Activated CD4-positive, alpha-beta T cell treated with anti-CD3 and anti-CD28 coated beads for 36 hours (primary cell): ENCODE results near the gene PSMC4. TPM values are rescaled to one million over a fixed set of nuclear protein-coding genes. Genes with fewer than 3 reads are reported as not detected.

Experiments
- ATAC-seq: fragments of 200-7000 bp; cut with Tn5 transposase; one replicate; pipeline ENCODE4 v1.10.0; 2021; ENCODE audit warnings: mild to moderate bottlenecking, moderate library complexity
- CTCF ChIA-PET: fragments of 350-600 bp; sonication (Branson Sonifier 250); formaldehyde crosslinking; loops from one replicate; lab custom pipeline; 2021; ENCODE audit warnings: antibody characterized with exemption; lab: Charles Lee
- POLR2A ChIA-PET: fragments of 350-600 bp; sonication (Branson Sonifier 250); formaldehyde crosslinking; loops from one replicate; lab custom pipeline; 2021; ENCODE audit warnings: antibody characterized with exemption, inconsistent platforms; lab: Charles Lee
- DNase-seq: peaks from one replicate; pipeline ENCODE4 v3.0.0-alpha.2; 2020
- H3K27ac Mint-ChIP-seq: one replicate; pipeline ENCODE4 v1.8.0; 2021; ENCODE audit warnings: mixed read lengths
- H3K27me3 Mint-ChIP-seq: one replicate; pipeline ENCODE4 v1.8.0; 2021; ENCODE audit warnings: mixed read lengths
- H3K36me3 Mint-ChIP-seq: one replicate; pipeline ENCODE4 v1.8.0; 2021; ENCODE audit warnings: low read depth, mixed read lengths
- H3K4me1 Mint-ChIP-seq: one replicate; pipeline ENCODE4 v1.8.0; 2021; ENCODE audit warnings: mixed read lengths
- H3K4me3 Mint-ChIP-seq: one replicate; pipeline ENCODE4 v1.8.0; 2021; ENCODE audit warnings: mild to moderate bottlenecking, moderate library complexity, mixed read lengths
- H3K9me3 Mint-ChIP-seq: one replicate; pipeline ENCODE4 v1.8.0; 2021; ENCODE audit warnings: low read depth, mixed read lengths
- intact Hi-C, 2 experiments: fragments of 100-400 bp; cut with DNase I in 1 of 2; cut with micrococcal nuclease in 1 of 2; formaldehyde crosslinking; loops; one replicate each; pipeline versions ENCODE4 v1.14.2 to v1.15.1; 2022 to 2024; cut with DNase I, micrococcal nuclease
- total RNA-seq, 2 experiments: library from RNA; stranded (reverse); gene quantifications; one replicate each; pipeline ENCODE4 v1.2.3, GENCODE V29; 2021

Gene PSMC4
- 100 to 1,000 TPM; 114 to 140 TPM for total RNA-seq

DNA sequence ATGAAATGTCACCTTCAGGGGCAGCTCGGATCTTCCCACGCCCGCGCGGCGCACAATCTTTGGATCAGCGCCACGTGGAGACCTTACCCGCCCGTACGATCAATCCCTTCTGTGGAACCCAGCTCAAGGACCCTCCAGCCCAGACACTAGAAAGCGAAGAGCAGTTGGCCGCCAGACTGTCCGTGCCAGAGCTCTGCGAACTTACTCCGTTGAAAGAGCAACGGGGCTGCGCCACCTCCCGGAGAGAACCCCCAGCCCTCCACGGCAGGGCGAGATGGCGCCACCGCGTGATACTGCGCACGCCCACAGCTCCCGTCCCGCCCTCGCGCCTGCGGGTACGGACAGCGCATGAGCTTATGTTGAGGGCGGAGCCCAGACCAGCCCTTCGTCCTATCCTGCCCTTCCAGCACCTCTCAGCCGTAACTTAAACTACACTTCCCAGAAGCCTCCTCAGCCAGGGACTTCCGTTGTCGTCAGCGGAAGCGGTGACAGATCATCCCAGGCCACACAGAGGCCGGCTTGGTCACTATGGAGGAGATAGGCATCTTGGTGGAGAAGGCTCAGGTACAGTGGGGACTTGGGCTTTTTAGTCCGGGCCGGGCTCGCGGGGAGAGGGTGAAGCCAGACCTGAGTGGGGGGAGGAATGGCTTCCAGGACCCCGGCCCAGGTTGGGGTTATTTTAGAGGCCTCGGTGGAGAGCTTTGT, at the start of gene PSMC4:
Gene PSMC4, plus strand, starts transcription at position 491 of the 705 bp plus-strand sequence. Its CDS starts 38 bp downstream, at position 529.
- Mint-ChIP-seq H3K27ac (peak within 1 kb of the TSS; percentile 96), H3K27me3 (no peaks in the 10 kb centered on the region), H3K36me3 (peaks cover 56% of the 10 kb centered on the region), H3K4me3 (peak within 1 kb of the TSS; percentile 89), H3K4me1 (peaks cover 47% of the 10 kb centered on the region), H3K9me3 (peaks cover 5% of the 10 kb centered on the region)
- DNase-seq (peak; percentile 99), ATAC-seq (peak; percentile 95)
- intact Hi-C loops: loop anchor here (1.0 to 10.0 kb wide), 14 partner anchors 26 to 828 kb away; partner anchors contain the start of genes ZNF546 (in 2 of the 2), AKT2 (in 1 of the 2), DYRK1B (in 1 of the 2) and EGLN2 (in 1 of the 2)
- CTCF ChIA-PET: interaction anchor here (0.5 to 2.8 kb wide), 38 partner anchors 8 to 420 kb away, joined by 3 to 24 read pairs (median 6); partner anchors contain the start of genes FBL, ZNF546, ZNF780A and ZNF780B
- POLR2A ChIA-PET: interaction anchor here (0.6 to 1.9 kb wide), 19 partner anchors 10 to 455 kb away, joined by 3 to 17 read pairs (median 3); partner anchors contain the start of genes FBL, SERTAD1, ZNF546 and ZNF780A

DNA sequence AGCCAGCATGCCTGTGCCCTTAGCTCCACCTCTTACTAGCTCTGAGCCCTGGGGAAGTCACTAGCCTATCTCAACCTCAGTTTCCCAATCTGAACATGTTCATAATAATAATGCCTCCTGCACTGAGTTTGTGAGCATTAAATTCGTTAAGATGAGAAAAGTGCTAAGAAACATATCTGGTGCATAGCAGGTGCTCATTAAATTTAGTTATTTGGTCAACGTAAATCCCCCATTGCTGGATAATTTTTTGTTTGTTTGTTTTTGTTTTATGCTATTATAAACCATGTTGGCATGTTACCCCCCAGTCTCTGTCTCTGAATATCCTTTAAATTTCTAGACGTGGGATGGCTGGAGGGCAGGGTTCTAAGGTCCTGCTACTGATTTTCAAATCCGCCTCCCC, 47.1 kb upstream of the PSMC4 start:
- CTCF ChIA-PET: no interaction called here
- ATAC-seq: no peak
- intact Hi-C loops: no loop called here

DNA sequence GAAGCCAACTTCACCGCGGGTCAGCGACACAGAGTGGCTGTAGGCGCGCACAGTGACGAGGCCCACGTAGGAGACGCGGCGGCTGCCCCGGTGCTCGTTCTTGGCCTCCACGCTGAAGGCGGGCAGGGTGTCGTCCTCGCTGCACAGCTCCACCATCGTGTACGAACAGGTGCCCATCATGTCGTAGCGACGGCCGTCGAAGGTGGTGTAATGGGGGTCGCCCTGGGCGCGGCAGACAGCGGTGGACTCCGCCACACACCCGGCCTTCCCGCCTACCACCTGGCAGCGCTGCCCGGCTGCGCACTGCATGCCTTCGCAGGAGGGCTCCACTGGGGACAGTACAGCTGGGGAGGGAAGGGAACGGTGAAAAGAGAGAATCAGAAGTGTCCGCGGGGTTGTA, 46.6 kb upstream of the PSMC4 start:
- H3K9me3 Mint-ChIP-seq: no peaks in the 10 kb centered on the region
- peaks cover 9% of the 10 kb centered on the region for H3K36me3 Mint-ChIP-seq
- intact Hi-C loops: no loop called here
- H3K27me3 Mint-ChIP-seq: no peaks in the 10 kb centered on the region
- H3K4me1 Mint-ChIP-seq: peaks cover 16% of the 10 kb centered on the region
- ChIA-PET CTCF (interaction anchor here (2.4 kb wide), 1 partner anchor 46 kb away, joined by 8 read pairs; the partner anchor contains the start of gene PSMC4), POLR2A (no interaction called here)
- DNase-seq (no peak), ATAC-seq (no peak)
- no peak overlapping the region for H3K4me3 Mint-ChIP-seq
- no peak overlapping the region for H3K27ac Mint-ChIP-seq

More for the DNA sequence above, 47.1 kb upstream of the PSMC4 start:
- Mint-ChIP-seq H3K4me3 (no peak overlapping the region), H3K4me1 (peaks cover 16% of the 10 kb centered on the region), H3K36me3 (peaks cover 10% of the 10 kb centered on the region), H3K9me3 (no peaks in the 10 kb centered on the region), H3K27me3 (no peaks in the 10 kb centered on the region), H3K27ac (no peak overlapping the region)
- DNase-seq: no peak
- POLR2A ChIA-PET: no interaction called here

DNA sequence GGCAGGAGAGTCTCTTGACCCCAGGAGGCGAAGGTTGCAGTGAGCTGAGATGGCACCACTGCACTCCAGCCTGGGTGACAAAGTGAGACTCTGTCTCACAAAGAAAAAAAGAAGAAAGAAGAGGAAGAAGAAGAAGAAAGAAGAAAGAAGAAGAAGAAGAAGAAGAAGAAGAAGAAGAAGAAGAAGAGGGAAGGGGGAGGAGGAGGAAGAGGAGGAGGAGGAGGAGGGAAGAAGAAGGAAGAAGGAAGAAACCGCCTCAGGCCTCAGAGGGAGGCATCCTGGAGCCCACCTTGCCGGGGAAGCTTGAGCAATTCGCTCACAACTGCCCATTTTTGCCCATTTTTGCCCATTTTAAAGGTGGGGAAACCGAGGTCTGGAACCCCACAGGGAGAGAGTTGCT, 46.0 kb upstream of the PSMC4 start:
- Mint-ChIP-seq H3K4me3 (no peak overlapping the region), H3K27ac (no peak overlapping the region), H3K4me1 (peaks cover 21% of the 10 kb centered on the region), H3K27me3 (no peaks in the 10 kb centered on the region), H3K36me3 (peaks cover 7% of the 10 kb centered on the region), H3K9me3 (no peaks in the 10 kb centered on the region)
- no peak for DNase-seq
- ChIA-PET CTCF (interaction anchor here (1.0 to 2.4 kb wide), 2 partner anchors 46 to 54 kb away, joined by 3 to 8 read pairs; partner anchors contain the start of gene PSMC4), POLR2A (no interaction called here)
- no peak for ATAC-seq
- intact Hi-C loops: no loop called here

DNA sequence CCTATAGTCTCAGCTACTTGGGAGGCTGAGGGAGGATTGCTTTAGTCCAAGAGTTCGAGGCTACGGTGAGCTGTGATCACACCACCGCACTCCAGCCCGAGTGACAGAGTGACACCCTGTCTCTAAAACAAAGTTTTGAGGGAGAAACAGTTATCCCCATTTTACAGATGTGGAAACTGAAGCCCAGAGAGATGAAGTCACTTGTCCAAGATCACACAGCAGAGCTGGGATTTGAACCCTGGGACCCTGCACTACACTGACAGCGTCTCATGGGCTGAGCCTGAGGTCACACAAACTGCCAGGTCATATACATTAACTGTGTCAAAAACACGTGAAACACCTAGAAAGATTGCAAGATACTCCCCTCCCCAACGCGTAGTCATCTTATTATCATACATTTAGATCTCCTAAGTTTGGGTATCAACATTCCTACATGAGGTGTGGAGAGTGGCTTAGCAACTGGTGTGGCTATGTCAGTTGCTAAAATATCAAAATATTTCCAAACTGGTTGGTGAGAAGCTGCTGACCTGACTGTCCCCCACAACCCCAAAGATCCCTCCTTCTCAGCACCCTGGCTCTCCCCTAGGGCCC, 44.7 kb upstream of the PSMC4 start:
- ATAC-seq (no peak), DNase-seq (no peak)
- H3K27ac Mint-ChIP-seq: peak overlapping the region; percentile 58
- ChIA-PET CTCF (interaction anchor here (1.1 to 2.4 kb wide), 2 partner anchors 42 to 44 kb away, joined by 4 to 8 read pairs; partner anchors contain the start of gene PSMC4), POLR2A (interaction anchor here (0.9 kb wide), 1 partner anchor 44 kb away, joined by 3 read pairs; no protein-coding TSS in a partner anchor)
- no peak overlapping the region for H3K4me3 Mint-ChIP-seq
- intact Hi-C loops: no loop called here
- no peaks in the 10 kb centered on the region for H3K27me3 Mint-ChIP-seq
- no peaks in the 10 kb centered on the region for H3K9me3 Mint-ChIP-seq
- H3K36me3 Mint-ChIP-seq: peaks cover 7% of the 10 kb centered on the region
- peaks cover 24% of the 10 kb centered on the region for H3K4me1 Mint-ChIP-seq

DNA sequence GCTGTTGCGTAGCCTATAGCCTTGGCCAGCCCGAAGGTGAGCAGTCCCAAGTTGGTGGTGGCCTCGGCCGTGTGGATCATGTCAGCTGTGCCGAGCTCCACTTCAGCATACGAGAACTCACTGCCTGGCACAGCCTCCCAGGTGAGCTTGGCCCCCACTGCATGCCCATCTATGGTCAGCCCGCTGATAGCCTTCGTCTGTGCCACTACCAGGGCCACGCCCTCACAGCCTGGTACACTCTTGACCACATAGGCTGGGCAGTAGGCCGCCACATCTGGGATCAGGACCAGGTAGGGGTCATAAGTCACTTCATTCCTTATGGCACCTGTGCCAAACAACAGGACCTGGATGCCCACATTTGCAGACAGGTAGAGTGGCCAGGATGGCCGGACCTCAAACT, 43.9 kb upstream of the PSMC4 start:
- no peak for DNase-seq
- ChIA-PET POLR2A (no interaction called here), CTCF (interaction anchor here (0.7 kb wide), 1 partner anchor 1333 kb away, joined by 3 read pairs; no protein-coding TSS in a partner anchor)
- Mint-ChIP-seq H3K27ac (peak overlapping the region; percentile 37), H3K36me3 (peaks cover 7% of the 10 kb centered on the region), H3K4me1 (peaks cover 24% of the 10 kb centered on the region), H3K9me3 (no peaks in the 10 kb centered on the region), H3K27me3 (no peaks in the 10 kb centered on the region), H3K4me3 (no peak overlapping the region)
- intact Hi-C loops: no loop called here
- ATAC-seq: no peak

DNA sequence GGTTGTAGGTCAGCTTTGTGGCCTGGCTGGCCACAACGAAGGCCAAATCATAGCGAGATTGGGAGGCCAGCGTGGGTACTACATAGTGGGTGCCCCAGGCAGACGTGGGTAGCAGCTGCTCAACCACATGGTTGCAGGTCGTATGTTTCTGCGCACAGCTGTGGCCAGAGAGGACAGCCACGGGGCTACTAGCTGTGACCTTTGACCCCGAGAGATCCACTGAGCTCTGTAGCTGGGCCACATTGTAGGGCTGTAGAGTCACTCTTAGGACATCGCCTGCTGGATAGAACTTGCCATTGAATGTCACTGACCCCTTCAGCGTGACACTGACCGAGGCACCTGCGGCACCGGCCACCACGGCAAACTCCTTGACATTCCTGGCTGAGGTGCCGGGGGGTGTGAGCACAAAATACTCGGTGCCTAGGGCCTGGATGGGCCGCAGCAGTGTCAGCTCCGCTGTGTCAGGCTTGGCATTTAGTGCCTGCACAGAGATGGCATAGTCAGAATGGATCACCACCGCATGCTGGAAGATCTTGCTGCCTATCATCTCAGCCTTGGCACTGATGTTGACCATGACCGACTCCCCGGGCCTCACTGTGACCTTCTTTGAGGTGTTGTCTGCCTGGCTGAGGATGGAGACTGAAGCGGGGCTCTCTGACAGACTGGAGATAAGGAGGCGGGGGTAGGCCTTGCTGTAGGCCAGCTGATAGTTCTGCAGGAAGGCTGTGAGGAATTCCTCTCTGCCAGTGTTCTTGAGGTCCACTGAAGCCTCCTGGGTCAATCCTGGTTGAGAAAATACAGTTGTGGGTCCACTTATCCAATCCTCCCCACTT, 43.2 kb upstream of the PSMC4 start:
- Mint-ChIP-seq H3K36me3 (peaks cover 7% of the 10 kb centered on the region), H3K9me3 (no peaks in the 10 kb centered on the region), H3K27ac (peak overlapping the region; percentile 83), H3K27me3 (no peaks in the 10 kb centered on the region), H3K4me1 (peaks cover 27% of the 10 kb centered on the region), H3K4me3 (no peak overlapping the region)
- ChIA-PET POLR2A (no interaction called here), CTCF (interaction anchor here (0.7 kb wide), 1 partner anchor 1334 kb away, joined by 3 read pairs; no protein-coding TSS in a partner anchor)
- intact Hi-C loops: no loop called here
- DNase-seq: no peak
- peak; percentile 26 for ATAC-seq

DNA sequence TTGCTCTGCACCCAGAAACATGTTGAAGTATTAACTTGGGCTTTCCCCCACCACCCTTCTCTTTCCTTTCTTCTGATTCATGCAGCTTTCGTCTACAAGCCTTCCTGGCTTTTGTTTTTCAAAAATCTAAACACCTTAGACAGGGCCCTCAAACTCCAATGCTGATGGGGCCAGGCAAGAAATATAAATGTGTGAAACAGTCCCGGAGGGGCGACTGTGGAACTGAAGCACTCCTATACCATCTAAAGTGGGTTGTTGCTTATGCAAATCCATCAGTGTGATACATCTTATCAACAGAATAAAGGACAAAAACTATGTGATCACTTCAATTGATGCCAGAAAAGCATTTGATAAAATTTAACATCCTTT, 42.6 kb upstream of the PSMC4 start:
- no peaks in the 10 kb centered on the region for H3K27me3 Mint-ChIP-seq
- no peak for DNase-seq
- peak overlapping the region; percentile 83 for H3K27ac Mint-ChIP-seq

DNA sequence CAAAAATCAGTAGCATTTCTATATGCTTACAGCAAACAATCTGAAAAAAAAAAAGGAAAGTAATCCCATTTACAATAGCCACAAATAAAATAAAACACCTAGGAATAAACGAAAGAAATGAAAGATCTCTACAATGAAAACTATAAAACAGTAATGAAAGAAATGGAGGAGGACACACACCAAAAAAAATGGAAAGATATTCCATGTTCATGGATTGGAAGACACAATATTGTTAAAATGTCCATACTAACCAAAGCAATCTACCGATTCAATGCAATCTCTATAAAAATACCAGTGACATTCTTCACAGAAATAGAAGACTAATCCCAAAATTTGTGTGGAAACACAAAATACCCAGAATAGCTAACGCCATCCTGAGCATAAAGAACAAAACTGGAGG, 41.2 kb upstream of the PSMC4 start:
- ATAC-seq (no peak), DNase-seq (no peak)
- intact Hi-C loops: no loop called here
- POLR2A ChIA-PET: no interaction called here
- CTCF ChIA-PET: interaction anchor here (1.6 kb wide), 2 partner anchors 40 to 41 kb away, joined by 4 to 6 read pairs; partner anchors contain the start of gene PSMC4
- peaks cover 7% of the 10 kb centered on the region for H3K36me3 Mint-ChIP-seq
- no peak overlapping the region for H3K27ac Mint-ChIP-seq
- no peaks in the 10 kb centered on the region for H3K27me3 Mint-ChIP-seq
- peaks cover 40% of the 10 kb centered on the region for H3K4me1 Mint-ChIP-seq
- H3K9me3 Mint-ChIP-seq: no peaks in the 10 kb centered on the region
- H3K4me3 Mint-ChIP-seq: no peak overlapping the region

More for the DNA sequence above, 42.6 kb upstream of the PSMC4 start:
- Mint-ChIP-seq H3K9me3 (no peaks in the 10 kb centered on the region), H3K4me3 (no peak overlapping the region), H3K36me3 (peaks cover 7% of the 10 kb centered on the region), H3K4me1 (peaks cover 30% of the 10 kb centered on the region)
- ChIA-PET CTCF (interaction anchor here (0.9 to 1.6 kb wide), 2 partner anchors 13 to 42 kb away, joined by 3 to 4 read pairs; no protein-coding TSS in a partner anchor), POLR2A (no interaction called here)
- ATAC-seq: peak; percentile 44
- intact Hi-C loops: no loop called here

DNA sequence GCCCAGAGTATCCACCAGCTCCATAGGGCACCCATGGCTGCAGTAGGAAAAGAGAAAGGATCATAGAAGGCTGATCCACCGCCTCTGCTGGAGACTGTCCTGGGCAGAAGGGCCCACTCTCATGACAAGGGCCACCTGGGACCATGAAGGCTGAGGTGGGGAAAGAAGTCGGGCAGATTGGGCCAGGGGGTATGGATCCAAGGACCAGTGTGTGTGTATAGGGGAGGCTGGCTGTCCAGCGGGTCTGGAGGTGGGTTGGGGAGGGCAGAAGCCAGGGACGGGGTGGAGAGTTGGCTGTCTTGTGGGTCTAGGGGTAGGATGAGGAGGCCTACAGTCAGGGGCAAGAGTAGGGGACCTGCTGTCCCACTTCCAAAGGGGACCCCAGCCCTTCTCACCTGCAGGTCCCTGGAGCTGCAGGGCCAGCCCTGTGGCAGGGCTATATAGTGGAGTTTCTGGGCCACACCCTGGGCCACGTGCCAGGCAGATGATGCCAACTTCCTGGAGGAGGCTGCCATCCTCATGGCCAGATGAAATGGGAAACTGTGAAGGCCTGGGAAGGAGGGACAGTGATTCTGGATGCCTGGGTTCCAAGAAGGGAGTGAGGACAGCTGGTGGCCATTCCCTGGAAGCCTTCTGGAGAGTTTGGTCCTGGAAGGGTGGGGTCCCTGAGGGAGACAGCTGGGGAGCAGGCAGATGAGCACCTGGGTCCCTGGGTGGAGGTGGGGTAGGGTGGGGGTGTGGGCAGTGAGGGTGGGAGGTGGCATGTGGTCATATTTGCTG, 36.2 kb upstream of the PSMC4 start, which contains the start of gene FCGBP:
Gene FCGBP, minus strand, starts transcription at position 51 of the 780 bp plus-strand sequence.
- Mint-ChIP-seq H3K4me1 (peaks cover 60% of the 10 kb centered on the region), H3K36me3 (no peaks in the 10 kb centered on the region), H3K27me3 (no peaks in the 10 kb centered on the region), H3K9me3 (peaks cover 11% of the 10 kb centered on the region), H3K27ac (peak within 1 kb of the TSS; percentile 90), H3K4me3 (no peak within 1 kb of the TSS)
- ChIA-PET POLR2A (no interaction called here), CTCF (interaction anchor here (0.6 kb wide), 1 partner anchor 1886 kb away, joined by 3 read pairs; no protein-coding TSS in a partner anchor)
- ATAC-seq (no peak), DNase-seq (no peak)
- intact Hi-C loops: no loop called here
